Lung (tissue), 12 donors: ENCODE results near the gene NAB2. TPM values are rescaled to one million over a fixed set of nuclear protein-coding genes. Genes with fewer than 3 reads are reported as not detected.

ENCODE experiments used
- ATAC-seq: fragments of 200-7000 bp; cut with Tn5 transposase; one replicate; pipeline ENCODE4 v1.9.1; 2020; ENCODE audit warnings: moderate number of reproducible peaks; ENCODE audit not compliant: insufficient read depth, low FRiP score
- DNase-seq, 3 donors: peaks; one replicate each; pipeline ENCODE4 v3.0.0-alpha.2; 2013 to 2017
- H3K27ac ChIP-seq, 2 donors: one replicate each; pipeline ENCODE4 v1.5.1; 2013; ENCODE audit warnings: mild to moderate bottlenecking in 2 of 2, moderate library complexity in 2 of 2, control low read depth in 1 of 2, inconsistent platforms in 1 of 2, low read depth in 1 of 2, low read length in 1 of 2
- H3K27me3 ChIP-seq, 3 donors: one replicate each; pipeline ENCODE4 v1.5.1; 2013; ENCODE audit warnings: low read length in 2 of 3; ENCODE audit not compliant: control insufficient read depth in 3 of 3, insufficient read depth in 3 of 3
- H3K36me3 ChIP-seq, 4 donors: one replicate each; pipeline ENCODE4 v1.5.1; 2013; ENCODE audit warnings: low read length in 4 of 4, mild to moderate bottlenecking in 1 of 4, moderate library complexity in 1 of 4; ENCODE audit not compliant: control insufficient read depth in 4 of 4, insufficient read depth in 4 of 4
- H3K4me1 ChIP-seq, 5 donors: one replicate each; pipeline ENCODE4 v1.5.1; 2013; ENCODE audit warnings: low read length in 5 of 5, mild to moderate bottlenecking in 2 of 5, moderate library complexity in 1 of 5; ENCODE audit not compliant: control insufficient read depth in 5 of 5, insufficient read depth in 5 of 5
- H3K4me3 ChIP-seq: one replicate; pipeline ENCODE4 v1.5.1; 2013; ENCODE audit warnings: mild to moderate bottlenecking, control low read depth, moderate library complexity
- H3K9ac ChIP-seq, 2 donors: one replicate each; pipeline ENCODE4 v1.5.1; 2013; ENCODE audit warnings: low read length in 2 of 2, control low read depth in 1 of 2; ENCODE audit not compliant: insufficient read depth in 1 of 2
- H3K9me3 ChIP-seq, 4 donors: one replicate each; pipeline ENCODE4 v1.5.1; 2013; ENCODE audit warnings: low read length in 3 of 4, mild to moderate bottlenecking in 1 of 4, moderate library complexity in 1 of 4; ENCODE audit not compliant: control insufficient read depth in 4 of 4, insufficient read depth in 3 of 4
- WGBS, 2 donors: extraction: QIAGEN DNeasy Blood & Tissue Kit; methylation state at CpG; one replicate each; pipeline ENCODE4 v1.1.7; 2013; 5-methylcytosine and 5-hydroxymethylcytosine counted together
- polyA plus RNA-seq, 2 donors: library from polyadenylated mRNA; stranded (reverse); fragments of 200-250 nt; gene quantifications; one replicate each; pipeline ENCODE4 v1.2.1, GENCODE V29; 2013
- total RNA-seq, 2 donors: library from RNA; depleted of rRNA in 1 of 2; stranded (reverse); fragments of >200 nt in 1 of 2; gene quantifications; one replicate each; pipeline ENCODE4 v1.2.1, GENCODE V29; 2014 to 2021
- TF ChIP-seq, protein P1 (sequence below): IDR thresholded peaks from 2 replicates; pipeline ENCODE4 v1.5.1; 2012; ENCODE audit warnings: mild to moderate bottlenecking; ENCODE audit errors: control extremely low read depth, extremely low read depth
- donor health status: control.
- donor health status: control.
- donor health status: Bipolar disorder and iron deficiency.
- donor health status: healthy.
- donor health status: DM: yes; HTN: yes; CAD: no.

NAB2 gene
- total and polyA plus RNA-seq, 4 donors: 16.7 to 51.3 (median 38.9) TPM

DNA sequence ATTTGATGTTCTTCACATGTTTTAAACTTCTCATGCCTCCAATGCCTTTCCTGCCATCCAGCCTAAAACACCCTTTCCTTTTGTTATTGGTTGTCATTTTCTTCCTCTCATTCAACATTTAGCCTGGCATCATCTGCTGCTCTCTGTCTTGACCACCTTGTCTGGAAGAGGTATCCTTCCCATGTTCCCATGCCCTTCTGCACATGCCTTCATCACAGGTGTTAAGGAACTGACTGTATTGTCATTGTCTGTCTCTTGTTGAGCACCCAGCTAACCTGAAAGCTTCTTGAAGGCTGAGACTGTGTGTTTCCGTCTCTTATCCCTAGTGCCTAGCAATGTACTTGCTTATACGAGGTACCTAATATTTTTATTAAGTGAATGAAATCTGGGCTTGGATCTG, 34.9 kb downstream of the NAB2 start:
- ATAC-seq (no peak), DNase-seq (no peak)
- Histone ChIP-seq H3K4me3 (no peak overlapping the region), H3K27me3 (no peaks in the 10 kb centered on the region), H3K27ac (no peak overlapping the region), H3K36me3 (no peaks in the 10 kb centered on the region), H3K9ac (no peak overlapping the region), H3K9me3 (no peaks in the 10 kb centered on the region), H3K4me1 (peaks cover 0 to 13% (median 0%) of the 10 kb centered on the region in 5 donors)
- TF ChIP-seq, protein P1, sequence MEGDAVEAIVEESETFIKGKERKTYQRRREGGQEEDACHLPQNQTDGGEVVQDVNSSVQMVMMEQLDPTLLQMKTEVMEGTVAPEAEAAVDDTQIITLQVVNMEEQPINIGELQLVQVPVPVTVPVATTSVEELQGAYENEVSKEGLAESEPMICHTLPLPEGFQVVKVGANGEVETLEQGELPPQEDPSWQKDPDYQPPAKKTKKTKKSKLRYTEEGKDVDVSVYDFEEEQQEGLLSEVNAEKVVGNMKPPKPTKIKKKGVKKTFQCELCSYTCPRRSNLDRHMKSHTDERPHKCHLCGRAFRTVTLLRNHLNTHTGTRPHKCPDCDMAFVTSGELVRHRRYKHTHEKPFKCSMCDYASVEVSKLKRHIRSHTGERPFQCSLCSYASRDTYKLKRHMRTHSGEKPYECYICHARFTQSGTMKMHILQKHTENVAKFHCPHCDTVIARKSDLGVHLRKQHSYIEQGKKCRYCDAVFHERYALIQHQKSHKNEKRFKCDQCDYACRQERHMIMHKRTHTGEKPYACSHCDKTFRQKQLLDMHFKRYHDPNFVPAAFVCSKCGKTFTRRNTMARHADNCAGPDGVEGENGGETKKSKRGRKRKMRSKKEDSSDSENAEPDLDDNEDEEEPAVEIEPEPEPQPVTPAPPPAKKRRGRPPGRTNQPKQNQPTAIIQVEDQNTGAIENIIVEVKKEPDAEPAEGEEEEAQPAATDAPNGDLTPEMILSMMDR: no peak
- WGBS, 2 donors: 49 to 61% methylated on average over 2 of the region's 2 CpGs

DNA sequence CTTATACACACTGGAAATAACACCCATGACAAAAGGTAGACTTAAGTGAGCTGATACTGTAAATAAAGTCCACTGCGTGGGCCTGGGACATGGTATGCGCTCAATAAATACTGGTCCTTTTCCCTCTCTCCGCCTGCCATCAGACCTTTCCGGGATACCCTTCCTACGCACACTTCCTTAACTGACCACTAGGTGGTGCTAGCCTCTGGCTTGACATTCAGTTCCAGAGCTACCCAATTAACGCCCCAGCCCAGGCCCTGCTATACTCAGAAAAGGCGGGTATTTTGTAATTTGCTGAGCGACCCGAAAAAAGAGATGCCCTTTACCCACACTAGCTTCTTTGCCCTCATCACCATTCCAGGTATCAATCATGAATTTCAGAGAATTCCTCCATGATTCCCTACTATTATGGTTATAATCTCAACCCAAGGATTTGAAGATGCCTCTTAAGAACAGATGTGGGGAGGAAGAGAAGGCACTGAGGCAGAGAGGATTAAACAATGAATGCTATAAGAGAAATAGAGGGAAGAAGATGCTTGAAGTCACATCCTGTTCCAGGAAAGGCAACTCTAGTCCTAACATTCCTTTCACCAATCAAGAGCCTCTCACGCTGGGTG, 35.5 kb downstream of the NAB2 start:
- Histone ChIP-seq H3K9ac (no peak overlapping the region), H3K36me3 (no peaks in the 10 kb centered on the region), H3K4me1 (peaks cover 0 to 10% (median 0%) of the 10 kb centered on the region in 5 donors), H3K4me3 (no peak overlapping the region), H3K27ac (no peak overlapping the region), H3K27me3 (no peaks in the 10 kb centered on the region), H3K9me3 (no peaks in the 10 kb centered on the region)
- DNase-seq (peak; percentile 79 to 87 (median 86)), ATAC-seq (no peak)
- TF ChIP-seq, protein P1: peak; percentile 96
- WGBS, 2 donors: 12 to 16% methylated on average over 10 of the region's 10 CpGs

DNA sequence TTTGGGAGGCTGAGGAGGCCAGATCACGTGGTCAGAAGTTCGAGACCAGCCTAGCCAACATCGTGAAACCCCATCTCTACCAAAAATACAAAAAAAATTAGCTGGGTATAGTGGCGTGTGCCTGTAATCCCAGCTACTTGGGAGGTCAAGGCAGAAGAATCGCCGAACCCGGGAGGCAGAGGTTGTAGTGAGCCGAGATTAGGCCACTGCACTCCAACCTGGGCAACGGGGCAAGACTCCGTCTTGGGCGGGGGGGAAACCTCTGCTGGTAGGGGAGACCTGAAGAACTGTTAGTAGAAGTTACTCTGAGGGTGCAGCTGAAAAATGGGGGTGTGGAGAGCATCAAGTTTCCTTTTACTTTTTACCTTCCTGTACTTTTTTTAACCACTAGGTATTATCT, 37.1 kb downstream of the NAB2 start:
- ATAC-seq (no peak), DNase-seq (no peak)
- no peak overlapping the region for H3K27ac ChIP-seq
- TF ChIP-seq, protein P1: no peak
- WGBS, 2 donors: 93 to 94% methylated on average over 11 of the region's 11 CpGs
- no peak overlapping the region for H3K4me3 ChIP-seq
- no peaks in the 10 kb centered on the region for H3K36me3 ChIP-seq
- H3K9ac ChIP-seq: no peak overlapping the region
- peaks cover 0 to 24% (median 3%) of the 10 kb centered on the region in 5 donors for H3K4me1 ChIP-seq
- H3K27me3 ChIP-seq: no peaks in the 10 kb centered on the region
- no peaks in the 10 kb centered on the region for H3K9me3 ChIP-seq

DNA sequence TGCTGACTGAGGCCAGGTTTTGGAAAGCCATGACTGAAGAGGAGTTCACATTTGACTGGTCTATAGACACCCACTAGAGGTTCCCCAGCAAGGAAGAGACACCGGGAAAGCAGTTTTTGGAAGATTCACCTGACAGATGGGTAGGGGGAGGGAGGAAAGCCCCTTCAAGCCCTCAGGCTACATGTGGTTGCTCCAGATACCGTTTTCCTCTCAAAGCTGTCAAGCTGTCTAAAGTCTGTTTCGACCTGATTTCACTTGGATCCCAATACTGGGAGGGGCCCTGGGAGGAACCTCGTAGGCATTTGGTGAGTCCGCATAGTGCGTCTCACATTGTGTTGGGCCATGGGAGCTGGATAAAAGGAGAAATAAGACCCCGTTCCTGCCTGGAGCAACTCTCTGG, 37.6 kb downstream of the NAB2 start:
- TF ChIP-seq, protein P1: no peak
- no peak overlapping the region for H3K4me3 ChIP-seq
- H3K27ac ChIP-seq: peak overlapping the region in 1 of 2 donors; percentile 46
- ATAC-seq: no peak
- no peaks in the 10 kb centered on the region for H3K27me3 ChIP-seq
- no peak for DNase-seq
- H3K4me1 ChIP-seq: peaks cover 0 to 29% (median 6%) of the 10 kb centered on the region in 5 donors
- no peaks in the 10 kb centered on the region for H3K36me3 ChIP-seq
- WGBS, 2 donors: 43 to 57% methylated on average over 7 of the region's 7 CpGs
- no peaks in the 10 kb centered on the region for H3K9me3 ChIP-seq
- no peak overlapping the region for H3K9ac ChIP-seq
